Stimulated activated CD4-positive, alpha-beta T cell treated with anti-CD3 and anti-CD28 coated beads, TNF-alpha, amount 100 ng/mL, for 48 hours (primary cell): ENCODE measurements around the gene DRP2.
"Not testable (repeated sequence)": the region's sequence is repeated elsewhere in the genome, so short reads cannot be mapped to it uniquely, and the experiment has no call there.

Source experiments
- DNase-seq, 3 donors: peaks; one replicate each; pipeline ENCODE4 v3.0.0-alpha.2; 2020; ENCODE audit warnings: low read depth in 3 of 3

DRP2 gene

GRCh38 chrX:101219116-101219863 lies at the start of gene DRP2:
Gene DRP2 (plus strand): TSS chrX:101219786. CDS start chrX:101231648, 11,862 bp downstream.
- no peak for DNase-seq

DNA sequence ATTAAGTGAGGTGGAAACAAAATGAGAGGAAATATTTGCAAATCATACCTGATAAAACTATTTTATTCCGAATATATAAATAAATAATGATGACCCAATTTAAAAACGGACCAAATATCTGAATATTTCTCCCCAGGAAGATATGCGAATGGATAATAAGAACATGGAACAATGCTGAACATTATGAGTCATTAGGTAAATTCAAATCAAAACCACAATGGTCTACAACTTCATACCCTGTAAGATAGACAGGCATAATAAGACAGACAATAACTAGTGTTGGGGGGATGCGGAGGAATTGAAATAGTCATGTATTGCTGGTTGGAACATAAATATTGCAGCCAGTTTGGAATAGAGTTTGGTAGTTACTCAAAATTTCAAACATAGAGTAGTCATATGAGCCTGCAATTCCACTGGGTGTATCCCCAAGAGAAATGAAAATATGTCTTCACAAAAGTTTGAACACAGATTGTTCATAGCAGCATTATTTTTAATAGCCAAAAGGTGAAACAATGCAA lies 47.6 kb upstream of the DRP2 start:
- DNase-seq, result no peak

DNA sequence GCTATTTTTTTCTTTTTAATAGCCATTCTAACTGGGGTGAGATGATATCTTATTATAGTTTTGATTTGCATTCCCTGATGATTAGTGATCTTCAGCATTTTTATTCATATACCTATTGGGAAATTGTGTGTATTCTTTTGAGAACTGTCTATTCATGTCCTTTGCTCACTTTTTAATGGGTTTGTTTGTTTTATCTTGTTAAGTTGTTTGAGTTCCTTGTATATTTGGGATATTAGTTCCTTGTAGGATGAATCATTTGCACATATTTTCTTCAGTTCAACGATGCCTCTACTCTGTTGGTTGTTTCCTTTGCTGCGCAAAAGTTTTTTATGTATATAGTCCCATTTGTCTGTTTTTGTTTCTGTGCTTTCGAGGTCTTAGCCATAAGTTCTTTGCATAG lies 43.1 kb upstream of the DRP2 start:
- DNase-seq, result no peak

- DNase-seq, result not testable (repeated sequence)
Measured at GRCh38 chrX:101184876-101185275, 34.7 kb upstream of the DRP2 start.

DNA sequence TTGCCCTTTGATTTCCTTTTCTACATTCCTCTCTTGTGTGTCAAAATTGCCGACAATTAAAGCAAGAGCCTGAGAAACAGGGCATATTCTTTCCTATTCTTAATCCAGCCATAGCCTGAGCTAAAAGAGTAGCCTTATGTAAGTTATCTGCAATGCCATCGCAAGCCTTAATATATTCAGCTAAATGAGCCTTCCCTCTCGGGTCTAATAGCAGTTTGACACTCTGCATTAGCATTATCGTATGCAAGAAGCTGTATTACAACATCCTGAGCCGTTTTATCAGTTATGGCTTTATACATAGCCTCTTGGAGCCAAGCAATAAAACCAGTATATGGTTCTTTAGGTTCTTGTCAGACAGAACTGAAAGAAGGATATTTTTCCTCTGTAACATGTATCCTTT lies 31.6 kb upstream of the DRP2 start:
- not testable (repeated sequence) for DNase-seq

- no peak for DNase-seq
Measured at GRCh38 chrX:101190736-101191135, 28.9 kb upstream of the DRP2 start.

DNA sequence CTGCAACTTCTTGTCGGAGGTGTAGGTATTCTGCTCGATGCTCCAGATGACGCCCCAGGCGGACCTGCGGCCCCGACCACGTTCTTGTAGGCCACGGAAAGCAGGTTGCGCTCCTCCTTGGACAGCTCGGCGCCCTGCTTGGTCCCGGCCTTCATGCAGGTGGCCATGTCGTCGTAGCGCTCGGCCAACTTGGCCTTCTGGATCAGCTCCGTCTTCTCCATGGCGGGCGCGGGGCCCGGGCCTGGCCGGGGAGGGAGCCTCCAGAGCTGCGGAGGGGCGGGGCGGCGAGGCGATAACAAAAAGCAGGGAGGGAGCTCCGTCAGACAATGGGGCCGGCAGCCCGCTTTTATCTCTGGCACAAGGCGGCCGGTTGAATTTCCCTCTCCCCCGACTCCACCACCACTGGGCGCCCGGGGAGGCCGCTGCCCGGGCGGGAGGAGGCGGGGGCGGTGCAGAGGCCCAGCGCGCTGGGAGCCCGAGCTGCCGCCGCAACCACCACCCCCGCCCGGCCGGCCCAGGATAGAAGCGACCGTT lies 28.3 kb upstream of the DRP2 start:
- DNase-seq, result no peak

GRCh38 chrX:101195442-101196173 lies 24.0 kb upstream of the DRP2 start:
- DNase-seq, result no peak

GRCh38 chrX:101203761-101204351 lies 15.7 kb upstream of the DRP2 start:
- no peak for DNase-seq

- no peak for DNase-seq
Measured at GRCh38 chrX:101206471-101206870, 13.1 kb upstream of the DRP2 start.

DNA sequence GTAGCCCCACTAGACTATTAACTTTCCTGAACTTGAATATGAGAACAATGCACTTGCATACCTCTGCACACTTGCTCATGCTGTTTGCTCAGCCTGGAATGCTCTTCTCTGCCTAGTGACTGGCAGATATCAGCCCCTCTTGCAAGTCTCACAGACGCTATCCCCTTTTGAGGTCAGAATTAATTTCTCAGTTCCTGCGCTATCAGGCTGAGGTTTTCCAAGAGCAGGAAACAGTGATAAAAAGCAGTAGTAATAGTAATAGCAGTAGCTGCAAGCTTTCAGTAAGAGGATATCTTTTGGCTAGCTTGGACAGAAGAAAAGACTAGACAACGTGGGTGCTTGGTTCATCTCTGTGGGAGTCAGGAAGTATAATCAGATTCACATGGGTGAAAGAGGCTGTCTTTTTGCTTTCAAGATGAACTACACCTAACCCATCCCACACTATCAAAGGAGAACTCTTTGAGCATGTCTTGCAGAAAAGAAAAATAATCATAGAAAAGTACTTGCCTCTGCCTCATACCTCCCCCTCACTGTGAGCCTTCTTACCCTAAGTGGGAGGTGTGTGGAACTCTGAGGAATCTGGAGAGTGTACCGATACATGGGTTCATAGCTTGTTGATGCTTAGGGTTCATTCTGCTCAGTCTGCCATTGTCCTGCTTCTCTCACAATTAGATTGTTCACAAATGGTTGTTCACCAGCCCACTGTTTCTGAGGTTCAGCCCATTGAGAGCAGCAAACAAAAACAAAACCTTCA lies 11.3 kb upstream of the DRP2 start:
- no peak for DNase-seq

GRCh38 chrX:101210630-101211029 lies 9.0 kb upstream of the DRP2 start:
- no peak for DNase-seq

DNA sequence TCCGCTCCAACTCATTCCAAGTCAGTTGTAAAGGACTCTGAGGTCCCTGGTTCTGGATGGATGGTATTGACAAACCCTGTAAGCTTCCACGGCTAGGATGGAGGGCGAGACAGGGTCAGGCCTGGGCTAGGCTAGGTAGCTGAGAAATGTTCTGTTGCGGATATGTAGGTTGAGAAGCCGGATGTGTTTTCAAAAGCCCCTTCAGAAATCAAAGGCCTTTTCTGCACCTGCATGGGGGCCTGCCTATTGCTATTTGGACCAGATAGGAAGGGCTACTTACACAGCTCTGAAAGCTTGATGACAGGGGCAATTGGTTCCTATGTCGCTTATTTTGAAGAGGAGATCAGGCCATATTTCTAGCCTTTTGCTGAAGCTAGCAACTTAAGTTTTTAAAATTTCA lies 1.9 kb upstream of the DRP2 start:
- DNase-seq, result no peak

GRCh38 chrX:101219864-101220346 lies 319 bp downstream of the DRP2 start:
- DNase-seq, result no peak

- DNase-seq, result no peak
Measured at GRCh38 chrX:101220662-101221260, 1.2 kb downstream of the DRP2 start.

- DNase-seq, result no peak
Measured at GRCh38 chrX:101223226-101223625, 3.6 kb downstream of the DRP2 start.

- DNase-seq, result no peak
Measured at GRCh38 chrX:101229170-101229569, 9.6 kb downstream of the DRP2 start.

- DNase-seq, result no peak
Measured at GRCh38 chrX:101230636-101231035, 11.1 kb downstream of the DRP2 start.

- DNase-seq, result no peak
Measured at GRCh38 chrX:101231080-101231479, 11.5 kb downstream of the DRP2 start.

DNA sequence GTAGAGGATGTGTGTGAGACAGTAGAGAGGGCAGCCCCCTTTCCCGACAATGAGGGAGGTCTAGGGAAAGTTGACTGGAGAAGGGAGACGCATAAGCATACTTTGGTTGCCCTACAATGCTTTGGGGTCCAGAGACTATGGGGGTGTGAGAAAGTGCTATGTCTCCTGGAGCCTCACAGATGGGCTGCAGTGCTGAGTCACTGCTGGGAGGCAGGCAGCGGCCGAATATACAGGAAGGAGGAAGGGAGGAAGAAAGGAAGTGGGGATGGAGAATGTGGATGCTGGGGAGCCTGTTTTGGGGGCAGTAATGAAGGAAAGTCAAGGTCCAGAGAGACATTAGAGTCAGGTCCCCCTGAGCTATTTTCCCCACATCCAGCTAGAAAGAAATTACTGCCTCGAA lies 12.7 kb downstream of the DRP2 start:
- DNase-seq, result no peak

- DNase-seq, result no peak
Measured at GRCh38 chrX:101237041-101237440, 17.5 kb downstream of the DRP2 start.
